SU-DHL-6 (cell line): ENCODE results near the gene ANKS1B.

ENCODE experiments used
- H2AFZ ChIP-seq: fragments of 200-600 bp; sonication (generic); 2 replicates; pipeline ENCODE4 v1.6.1; 2014; ENCODE audit warnings: low read depth, mild to moderate bottlenecking, moderate library complexity, mixed read lengths, antibody characterized with exemption, low read length; ENCODE audit not compliant: severe bottlenecking
- H3F3A ChIP-seq: fragments of 200-600 bp; shearing (Covaris generic); 2 replicates; pipeline ENCODE4 v1.6.0; 2016; ENCODE audit warnings: antibody characterized with exemption, mild to moderate bottlenecking; ENCODE audit not compliant: insufficient read depth
- H3K27ac ChIP-seq: fragments of 200-600 bp; sonication (generic); 2 replicates; pipeline ENCODE4 v1.5.1; 2016; ENCODE audit warnings: low read depth, mild to moderate bottlenecking, low read length, moderate library complexity, mixed read lengths
- H3K27me3 ChIP-seq: fragments of 200-600 bp; sonication (generic), shearing (Covaris generic); 2 replicates; pipeline ENCODE4 v1.6.0; 2014; ENCODE audit warnings: mild to moderate bottlenecking, low read length
- H3K36me3 ChIP-seq: fragments of 200-600 bp; sonication (generic); 2 replicates; pipeline ENCODE4 v1.6.1; 2014; ENCODE audit warnings: mild to moderate bottlenecking, low read length, mixed read lengths
- H3K4me2 ChIP-seq: fragments of 300-600, 200-600 bp; shearing (Covaris generic), sonication (generic); 2 replicates; pipeline ENCODE4 v1.6.0; 2014; ENCODE audit warnings: low read length, low read depth, mild to moderate bottlenecking; ENCODE audit not compliant: poor library complexity, severe bottlenecking
- H3K4me3 ChIP-seq: fragments of 200-600 bp; sonication (generic); 2 replicates; pipeline ENCODE4 v1.5.1; 2014; ENCODE audit warnings: antibody characterized with exemption, low read length, mild to moderate bottlenecking, mixed read lengths; ENCODE audit not compliant: insufficient read depth, poor library complexity, severe bottlenecking
- H3K79me2 ChIP-seq: fragments of 200-600 bp; sonication (generic); 2 replicates; pipeline ENCODE4 v1.6.1; 2014; ENCODE audit warnings: mild to moderate bottlenecking, low read length, moderate library complexity; ENCODE audit not compliant: insufficient read depth
- H3K9ac ChIP-seq: fragments of 200-600 bp; sonication (generic); 2 replicates; pipeline ENCODE4 v1.7.0; 2014; ENCODE audit warnings: mild to moderate bottlenecking, low read length
- H3K9me2 ChIP-seq: fragments of 200-600 bp; sonication (generic); replicated peaks from 2 replicates; pipeline ENCODE4 v1.6.1; 2014; ENCODE audit warnings: low read length; ENCODE audit not compliant: insufficient read depth
- H3K9me3 ChIP-seq: fragments of 200-600 bp; sonication (generic); 2 replicates; pipeline ENCODE4 v1.6.1; 2014; ENCODE audit warnings: low read length, mixed read lengths; ENCODE audit not compliant: insufficient read depth
- H4K20me1 ChIP-seq: fragments of 200-600 bp; sonication (generic); 2 replicates; pipeline ENCODE4 v1.6.1; 2014; ENCODE audit warnings: low read depth, mild to moderate bottlenecking, antibody characterized with exemption, low read length, moderate library complexity, mixed read lengths
- CTCF ChIP-seq: fragments of 200-600 bp; sonication (generic); IDR thresholded peaks from one replicate; pipeline ENCODE4 v1.5.1; 2017; ENCODE audit warnings: antibody characterized with exemption, mild to moderate bottlenecking, low read length, moderate library complexity; ENCODE audit not compliant: insufficient read depth, poor library complexity, severe bottlenecking
- EZH2phosphoT487 ChIP-seq: fragments of 200-600 bp; sonication (generic), shearing (Covaris generic); conservative IDR thresholded peaks from 2 replicates; pipeline ENCODE4 v1.6.1; 2018; ENCODE audit warnings: mild to moderate bottlenecking, antibody characterized with exemption, low read length, moderate library complexity, mixed read lengths

The ANKS1B gene

GRCh38 chr12:98935847-98936246 lies 1048.9 kb downstream of the ANKS1B start:
- no peaks in the 10 kb centered on the region for H3K79me2 ChIP-seq
- no peaks in the 10 kb centered on the region for H3K36me3 ChIP-seq
- H4K20me1 ChIP-seq, result no peaks in the 10 kb centered on the region
- no peaks in the 10 kb centered on the region for H3F3A ChIP-seq
- no peaks in the 10 kb centered on the region for H3K9me2 ChIP-seq
- H3K4me3 ChIP-seq, result no peak overlapping the region
- H3K9me3 ChIP-seq, result no peaks in the 10 kb centered on the region
- H3K4me2 ChIP-seq, result no peak overlapping the region
- no peaks in the 10 kb centered on the region for H3K27me3 ChIP-seq
- no peak overlapping the region for H3K9ac ChIP-seq
- no peak overlapping the region for H2AFZ ChIP-seq
- no peak overlapping the region for H3K27ac ChIP-seq
- no peak for TF ChIP-seq CTCF
- TF ChIP-seq EZH2phosphoT487, result no peak

- Histone ChIP-seq H3K27me3 (no peaks in the 10 kb centered on the region), H3K4me3 (no peak overlapping the region), H4K20me1 (no peaks in the 10 kb centered on the region; the same call in 1 of the 2 replicates), H2AFZ (no peak overlapping the region), H3K79me2 (no peaks in the 10 kb centered on the region), H3K9ac (no peak overlapping the region), H3K36me3 (no peaks in the 10 kb centered on the region), H3K4me2 (no peak overlapping the region), H3F3A (no peaks in the 10 kb centered on the region), H3K9me2 (no peaks in the 10 kb centered on the region), H3K27ac (no peak overlapping the region), H3K9me3 (no peaks in the 10 kb centered on the region)
- no peak for TF ChIP-seq EZH2phosphoT487
- TF ChIP-seq CTCF, result no peak
Observed at GRCh38 chr12:98922871-98923270, 1061.9 kb downstream of the ANKS1B start.

GRCh38 chr12:98918176-98918863 lies 1066.4 kb downstream of the ANKS1B start:
- Histone ChIP-seq H3K4me2 (no peak overlapping the region), H3K27ac (no peak overlapping the region), H3K9ac (no peak overlapping the region), H3F3A (no peaks in the 10 kb centered on the region), H2AFZ (no peak overlapping the region), H3K9me2 (no peaks in the 10 kb centered on the region), H4K20me1 (no peaks in the 10 kb centered on the region; the same call in 1 of the 2 replicates), H3K9me3 (no peaks in the 10 kb centered on the region), H3K27me3 (no peaks in the 10 kb centered on the region), H3K79me2 (no peaks in the 10 kb centered on the region), H3K36me3 (no peaks in the 10 kb centered on the region), H3K4me3 (no peak overlapping the region)
- TF ChIP-seq CTCF, result no peak
- TF ChIP-seq EZH2phosphoT487, result no peak
